Tibial nerve (tissue), 4 donors: ENCODE results near the gene LCE2C.

ENCODE experiments used
- EP300 ChIP-seq, 2 donors: sonication (generic); formaldehyde crosslinking; IDR thresholded peaks; one replicate each; pipeline ENCODE4 v1.6.1; 2017; ENCODE audit warnings: antibody characterized with exemption in 2 of 2, mild to moderate bottlenecking in 1 of 2
- POLR2A ChIP-seq, 2 donors: fragments of 450-650 bp; IDR thresholded peaks; one replicate each; pipeline ENCODE4 v1.6.1; 2017; ENCODE audit warnings: antibody characterized with exemption in 2 of 2, mild to moderate bottlenecking in 2 of 2, moderate library complexity in 2 of 2
- TF ChIP-seq, protein P1 (sequence below), 5 experiments: fragments of 200-600 bp in 3 of 5; fragments of 450-650 bp in 2 of 5; sonication (generic) in 3 of 5; IDR thresholded peaks; one replicate each; pipeline ENCODE4 v1.5.1; 2016 to 2019; ENCODE audit warnings: antibody characterized with exemption in 5 of 5, mild to moderate bottlenecking in 3 of 5, moderate library complexity in 2 of 5

- TF ChIP-seq POLR2A (IDR thresholded peaks at IDR 0.05) = no peak
- TF ChIP-seq, protein P1, sequence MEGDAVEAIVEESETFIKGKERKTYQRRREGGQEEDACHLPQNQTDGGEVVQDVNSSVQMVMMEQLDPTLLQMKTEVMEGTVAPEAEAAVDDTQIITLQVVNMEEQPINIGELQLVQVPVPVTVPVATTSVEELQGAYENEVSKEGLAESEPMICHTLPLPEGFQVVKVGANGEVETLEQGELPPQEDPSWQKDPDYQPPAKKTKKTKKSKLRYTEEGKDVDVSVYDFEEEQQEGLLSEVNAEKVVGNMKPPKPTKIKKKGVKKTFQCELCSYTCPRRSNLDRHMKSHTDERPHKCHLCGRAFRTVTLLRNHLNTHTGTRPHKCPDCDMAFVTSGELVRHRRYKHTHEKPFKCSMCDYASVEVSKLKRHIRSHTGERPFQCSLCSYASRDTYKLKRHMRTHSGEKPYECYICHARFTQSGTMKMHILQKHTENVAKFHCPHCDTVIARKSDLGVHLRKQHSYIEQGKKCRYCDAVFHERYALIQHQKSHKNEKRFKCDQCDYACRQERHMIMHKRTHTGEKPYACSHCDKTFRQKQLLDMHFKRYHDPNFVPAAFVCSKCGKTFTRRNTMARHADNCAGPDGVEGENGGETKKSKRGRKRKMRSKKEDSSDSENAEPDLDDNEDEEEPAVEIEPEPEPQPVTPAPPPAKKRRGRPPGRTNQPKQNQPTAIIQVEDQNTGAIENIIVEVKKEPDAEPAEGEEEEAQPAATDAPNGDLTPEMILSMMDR (IDR thresholded peaks at IDR 0.05) = no peak
- no peak for TF ChIP-seq EP300 (IDR thresholded peaks at IDR 0.05)
Measured at GRCh38 chr1:152707860-152708259, 32.8 kb downstream of the LCE2C start, which contains the start of gene LCE4A.
